Stomach (tissue), 4 donors: ENCODE data around the gene SAPCD2.

ENCODE experiments used
- EP300 ChIP-seq: sonication (generic); formaldehyde crosslinking; IDR thresholded peaks from one replicate; pipeline ENCODE4 v1.6.1; 2017; ENCODE audit warnings: antibody characterized with exemption
- POLR2A ChIP-seq, 4 donors: fragments of 450-650 bp; IDR thresholded peaks; one replicate each; pipeline ENCODE4 v1.6.1; 2016; ENCODE audit warnings: antibody characterized with exemption in 4 of 4, control low read depth in 2 of 4, mild to moderate bottlenecking in 1 of 4, moderate library complexity in 1 of 4
- POLR2AphosphoS5 ChIP-seq, 3 donors: sonication (generic); formaldehyde crosslinking; IDR thresholded peaks; one replicate each; pipeline ENCODE4 v1.6.1; 2016; ENCODE audit warnings: antibody characterized with exemption in 3 of 3
- TF ChIP-seq, protein P1 (sequence below), 7 experiments: fragments of 450-650 bp in 4 of 7; fragments of 200-600 bp in 3 of 7; sonication (generic) in 3 of 7; IDR thresholded peaks; one replicate each; pipeline ENCODE4 v1.5.1; 2016 to 2019; ENCODE audit warnings: antibody characterized with exemption in 7 of 7, control low read depth in 2 of 7, mild to moderate bottlenecking in 1 of 7

DNA sequence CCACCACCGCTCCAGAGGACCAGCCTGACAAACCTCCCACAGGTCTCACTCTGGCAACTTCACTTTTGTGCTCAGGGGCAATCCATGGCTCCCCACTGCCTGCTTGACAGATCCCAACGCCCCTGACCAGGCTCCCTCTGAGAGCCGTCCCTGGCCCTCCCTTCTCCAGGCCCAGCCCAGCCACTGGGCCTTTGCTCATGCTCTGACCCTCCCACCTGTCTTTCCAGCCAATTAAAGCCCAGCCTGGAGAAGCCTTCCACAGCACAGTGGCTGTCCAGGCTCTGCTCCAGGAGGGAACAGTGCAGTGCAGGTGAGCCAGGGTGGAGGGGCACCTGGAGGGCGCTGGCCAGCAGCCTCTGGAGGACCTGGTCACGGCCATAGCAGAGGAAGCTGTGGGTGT is 19.8 kb downstream of the SAPCD2 start:
- TF ChIP-seq POLR2AphosphoS5 (IDR thresholded peaks at IDR 0.05), result no peak
- TF ChIP-seq, protein P1, sequence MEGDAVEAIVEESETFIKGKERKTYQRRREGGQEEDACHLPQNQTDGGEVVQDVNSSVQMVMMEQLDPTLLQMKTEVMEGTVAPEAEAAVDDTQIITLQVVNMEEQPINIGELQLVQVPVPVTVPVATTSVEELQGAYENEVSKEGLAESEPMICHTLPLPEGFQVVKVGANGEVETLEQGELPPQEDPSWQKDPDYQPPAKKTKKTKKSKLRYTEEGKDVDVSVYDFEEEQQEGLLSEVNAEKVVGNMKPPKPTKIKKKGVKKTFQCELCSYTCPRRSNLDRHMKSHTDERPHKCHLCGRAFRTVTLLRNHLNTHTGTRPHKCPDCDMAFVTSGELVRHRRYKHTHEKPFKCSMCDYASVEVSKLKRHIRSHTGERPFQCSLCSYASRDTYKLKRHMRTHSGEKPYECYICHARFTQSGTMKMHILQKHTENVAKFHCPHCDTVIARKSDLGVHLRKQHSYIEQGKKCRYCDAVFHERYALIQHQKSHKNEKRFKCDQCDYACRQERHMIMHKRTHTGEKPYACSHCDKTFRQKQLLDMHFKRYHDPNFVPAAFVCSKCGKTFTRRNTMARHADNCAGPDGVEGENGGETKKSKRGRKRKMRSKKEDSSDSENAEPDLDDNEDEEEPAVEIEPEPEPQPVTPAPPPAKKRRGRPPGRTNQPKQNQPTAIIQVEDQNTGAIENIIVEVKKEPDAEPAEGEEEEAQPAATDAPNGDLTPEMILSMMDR (IDR thresholded peaks at IDR 0.05), result no peak
- TF ChIP-seq EP300, result no peak
- no peak for TF ChIP-seq POLR2A (IDR thresholded peaks at IDR 0.05)
